ENCODE data around the gene CUEDC2.

Gene CUEDC2

GRCh38 chr10:102476466-102477141, 44.2 kb upstream of the CUEDC2 start:
- Histone ChIP-seq H3K79me2 (ENCODE audit: control insufficient read depth, low read length) (no peaks in the 10 kb centered on the region), H3K4me2 (ENCODE audit: low read length) (no peak overlapping the region), H4K20me1 (ENCODE audit: control insufficient read depth, insufficient read depth, low read depth, low read length) (no peaks in the 10 kb centered on the region), H3K4me1 (ENCODE audit: control insufficient read depth, low read length) (no peaks in the 10 kb centered on the region), H3K9me2 (replicated peaks; ENCODE audit: control insufficient read depth, low read length) (no peaks in the 10 kb centered on the region), H3K4me3 (ENCODE audit: low read length) (no peak overlapping the region), H3K27me3 (ENCODE audit: control insufficient read depth, low read length) (no peaks in the 10 kb centered on the region), H3K9me3 (ENCODE audit: control insufficient read depth, insufficient read depth, low read length) (no peaks in the 10 kb centered on the region), H3K27ac (ENCODE audit: low read depth, low read length) (no peak overlapping the region), H3F3A (ENCODE audit: control insufficient read depth, insufficient read depth) (no peaks in the 10 kb centered on the region), H3K36me3 (ENCODE audit: control insufficient read depth, low read length) (peaks cover 62% of the 10 kb centered on the region)
- TF ChIP-seq EZH2phosphoT487 (IDR thresholded peaks at IDR 0.05; ENCODE audit: borderline replicate concordance, low read length) (no peak), CTCF (IDR thresholded peaks at IDR 0.05; ENCODE audit: low read depth, low read length, poor library complexity, severe bottlenecking) (no peak)

- Histone ChIP-seq H3K4me1 (ENCODE audit: control insufficient read depth, low read length) (no peaks in the 10 kb centered on the region), H3K36me3 (ENCODE audit: control insufficient read depth, low read length) (peaks cover 58% of the 10 kb centered on the region), H3F3A (ENCODE audit: control insufficient read depth, insufficient read depth) (no peaks in the 10 kb centered on the region), H4K20me1 (ENCODE audit: control insufficient read depth, insufficient read depth, low read depth, low read length) (no peaks in the 10 kb centered on the region), H3K9me2 (replicated peaks; ENCODE audit: control insufficient read depth, low read length) (no peaks in the 10 kb centered on the region), H3K27me3 (ENCODE audit: control insufficient read depth, low read length) (no peaks in the 10 kb centered on the region), H3K27ac (ENCODE audit: low read depth, low read length) (no peak overlapping the region), H3K9me3 (ENCODE audit: control insufficient read depth, insufficient read depth, low read length) (no peaks in the 10 kb centered on the region), H3K4me2 (ENCODE audit: low read length) (no peak overlapping the region), H3K4me3 (ENCODE audit: low read length) (no peak overlapping the region), H3K79me2 (ENCODE audit: control insufficient read depth, low read length) (no peaks in the 10 kb centered on the region)
- no peak for TF ChIP-seq CTCF (IDR thresholded peaks at IDR 0.05; ENCODE audit: low read depth, low read length, poor library complexity, severe bottlenecking)
- TF ChIP-seq EZH2phosphoT487 (IDR thresholded peaks at IDR 0.05; ENCODE audit: borderline replicate concordance, low read length): no peak
Measured at GRCh38 chr10:102475451-102476040, 43.2 kb upstream of the CUEDC2 start.

GRCh38 chr10:102473445-102474331, 41.3 kb upstream of the CUEDC2 start:
- Histone ChIP-seq H3K4me1 (ENCODE audit: control insufficient read depth, low read length) (no peaks in the 10 kb centered on the region), H3K27ac (ENCODE audit: low read depth, low read length) (no peak overlapping the region), H3K36me3 (ENCODE audit: control insufficient read depth, low read length) (peaks cover 48% of the 10 kb centered on the region), H3F3A (ENCODE audit: control insufficient read depth, insufficient read depth) (no peaks in the 10 kb centered on the region), H4K20me1 (ENCODE audit: control insufficient read depth, insufficient read depth, low read depth, low read length) (no peaks in the 10 kb centered on the region), H3K79me2 (ENCODE audit: control insufficient read depth, low read length) (no peaks in the 10 kb centered on the region), H3K4me3 (ENCODE audit: low read length) (no peak overlapping the region), H3K9me3 (ENCODE audit: control insufficient read depth, insufficient read depth, low read length) (no peaks in the 10 kb centered on the region), H3K9me2 (replicated peaks; ENCODE audit: control insufficient read depth, low read length) (no peaks in the 10 kb centered on the region), H3K27me3 (ENCODE audit: control insufficient read depth, low read length) (no peaks in the 10 kb centered on the region), H3K4me2 (ENCODE audit: low read length) (no peak overlapping the region)
- TF ChIP-seq EZH2phosphoT487 (IDR thresholded peaks at IDR 0.05; ENCODE audit: borderline replicate concordance, low read length) (no peak), CTCF (IDR thresholded peaks at IDR 0.05; ENCODE audit: low read depth, low read length, poor library complexity, severe bottlenecking) (no peak)

All from DOHH2 (cell line).